OCI-LY7 (cell line): Measurements from ENCODE around the gene DIPK1B. TPM values are rescaled to one million over a fixed set of nuclear protein-coding genes. Genes with fewer than 3 reads are reported as not detected.

Experiments used
- BruUV-seq: library from RNA; stranded (reverse); fragments of 400-500 nt; replicated peaks from 2 replicates; lab custom pipeline; 2021; lab: Mats Ljungman, UMichigan
- CTCF ChIA-PET: fragments of 300-600 bp; sonication (Branson Sonifier 250); formaldehyde crosslinking; loops from one replicate; lab custom pipeline; 2022; ENCODE audit warnings: antibody characterized with exemption; ENCODE audit not compliant: unreplicated experiment; lab: Charles Lee
- POLR2A ChIA-PET: fragments of 300-600 bp; sonication (Branson Sonifier 250); formaldehyde crosslinking; loops from one replicate; lab custom pipeline; 2022; ENCODE audit warnings: antibody characterized with exemption; lab: Charles Lee
- DNase-seq: peaks from one replicate; pipeline ENCODE4 v3.0.0-alpha.2; 2015; ENCODE audit warnings: low spot score
- H2AFZ ChIP-seq: fragments of 200-600 bp; sonication (generic), shearing (Covaris generic); 2 replicates; pipeline ENCODE4 v1.6.1; 2014; ENCODE audit warnings: mild to moderate bottlenecking, antibody characterized with exemption, low read length, moderate library complexity
- H3K27ac ChIP-seq: fragments of 200-600 bp; sonication (generic); 2 replicates; pipeline ENCODE4 v1.5.1; 2014; ENCODE audit warnings: mixed run types, low read depth, mild to moderate bottlenecking, moderate library complexity, low read length, inconsistent platforms; ENCODE audit not compliant: poor library complexity, severe bottlenecking
- H3K36me3 ChIP-seq: fragments of 200-600 bp; sonication (generic); 2 replicates; pipeline ENCODE4 v1.6.1; 2014; ENCODE audit warnings: mild to moderate bottlenecking, antibody characterized with exemption, low read length, moderate library complexity, mixed read lengths; ENCODE audit not compliant: insufficient read depth
- H3K4me1 ChIP-seq: fragments of 200-600 bp; sonication (generic); 2 replicates; pipeline ENCODE4 v1.5.1; 2014; ENCODE audit warnings: mild to moderate bottlenecking, low read length; ENCODE audit not compliant: insufficient read depth, poor library complexity, severe bottlenecking
- H3K4me2 ChIP-seq: fragments of 200-600 bp; sonication (generic); 2 replicates; pipeline ENCODE4 v1.6.1; 2014; ENCODE audit warnings: mild to moderate bottlenecking, low read length
- H3K4me3 ChIP-seq: fragments of 200-600 bp; sonication (generic); 2 replicates; pipeline ENCODE4 v1.5.1; 2014; ENCODE audit warnings: mild to moderate bottlenecking, low read depth, low read length; ENCODE audit not compliant: poor library complexity, severe bottlenecking
- H3K79me2 ChIP-seq: fragments of 200-600 bp; sonication (generic); 2 replicates; pipeline ENCODE4 v1.6.1; 2016; ENCODE audit warnings: low read depth, mild to moderate bottlenecking, low read length, moderate library complexity, mixed read lengths; ENCODE audit not compliant: insufficient read depth
- H3K9me2 ChIP-seq: fragments of 200-600 bp; sonication (generic); 2 replicates; pipeline ENCODE4 v1.6.1; 2016; ENCODE audit warnings: mild to moderate bottlenecking, low read length, mixed read lengths; ENCODE audit not compliant: insufficient read depth
- H3K9me3 ChIP-seq: fragments of 200-600 bp; sonication (generic); 2 replicates; pipeline ENCODE4 v1.6.1; 2014; ENCODE audit warnings: mild to moderate bottlenecking, mixed run types, low read length, mixed read lengths
- H4K20me1 ChIP-seq: fragments of 200-600 bp; sonication (generic); 2 replicates; pipeline ENCODE4 v1.6.1; 2014; ENCODE audit warnings: mild to moderate bottlenecking, antibody characterized with exemption, low read length, moderate library complexity, mixed read lengths; ENCODE audit not compliant: insufficient read depth
- CTCF ChIP-seq: fragments of 200-600 bp; sonication (generic); conservative IDR thresholded peaks from 2 replicates; pipeline ENCODE4 v1.5.1; 2014; ENCODE audit warnings: mild to moderate bottlenecking, antibody characterized with exemption, low read length, moderate library complexity, mixed read lengths
- EZH2phosphoT487 ChIP-seq: fragments of 200-600 bp; sonication (generic); IDR thresholded peaks from 2 replicates; pipeline ENCODE4 v1.6.1; 2018; ENCODE audit warnings: low read depth, borderline replicate concordance, mild to moderate bottlenecking, mixed run types, antibody characterized with exemption, low read length, moderate library complexity, mixed read lengths
- intact Hi-C: fragments of 100-400 bp; cut with micrococcal nuclease; formaldehyde crosslinking; loops from one replicate; pipeline ENCODE4 v1.10.0; 2022; ENCODE audit not compliant: unreplicated experiment
- total RNA-seq, 2 experiments: library from RNA; depleted of rRNA in 1 of 2; stranded (reverse); fragments of >200 nt in 1 of 2; shearing (Covaris generic) in 1 of 2; gene quantifications; 2 replicates each; pipeline ENCODE4 v1.2.3, GENCODE V29; 2014 to 2022

DIPK1B gene
- total RNA-seq, 2 experiments from 2014 or later = 0.30 to 13.3 TPM

GRCh38 chr9:136682710-136683109, 29.7 kb upstream of the DIPK1B start:
- Histone ChIP-seq H4K20me1 (no peaks in the 10 kb centered on the region; the same call in 1 of the 2 replicates), H3K9me2 (no peaks in the 10 kb centered on the region), H3K9me3 (no peaks in the 10 kb centered on the region), H2AFZ (no peak overlapping the region), H3K4me2 (no peak overlapping the region), H3K79me2 (no peaks in the 10 kb centered on the region), H3K27ac (no peak overlapping the region), H3K36me3 (no peaks in the 10 kb centered on the region), H3K4me1 (peaks cover 12% of the 10 kb centered on the region), H3K4me3 (no peak overlapping the region)
- no TSS peak for BruUV-seq
- POLR2A ChIA-PET = no interaction called here
- DNase-seq = no peak
- CTCF ChIA-PET = no interaction called here
- TF ChIP-seq CTCF (no peak), EZH2phosphoT487 (no peak)
- intact Hi-C loops = no loop called here

GRCh38 chr9:136683173-136683745, 29.1 kb upstream of the DIPK1B start:
- H3K36me3 ChIP-seq = no peaks in the 10 kb centered on the region
- H3K4me2 ChIP-seq = no peak overlapping the region
- no peak for DNase-seq
- ChIA-PET POLR2A (no interaction called here), CTCF (no interaction called here)
- no peaks in the 10 kb centered on the region; the same call in 1 of the 2 replicates for H4K20me1 ChIP-seq
- H3K27ac ChIP-seq = no peak overlapping the region
- H3K4me1 ChIP-seq = peaks cover 13% of the 10 kb centered on the region
- H3K9me3 ChIP-seq = no peaks in the 10 kb centered on the region
- H3K9me2 ChIP-seq = no peaks in the 10 kb centered on the region
- H2AFZ ChIP-seq = no peak overlapping the region
- no peaks in the 10 kb centered on the region for H3K79me2 ChIP-seq
- TF ChIP-seq EZH2phosphoT487 (no peak), CTCF (no peak)
- intact Hi-C loops = no loop called here
- no TSS peak for BruUV-seq
- H3K4me3 ChIP-seq = no peak overlapping the region

GRCh38 chr9:136683755-136684154, 28.6 kb upstream of the DIPK1B start:
- peaks cover 13% of the 10 kb centered on the region for H3K4me1 ChIP-seq
- H2AFZ ChIP-seq = no peak overlapping the region
- DNase-seq = no peak
- no peak for TF ChIP-seq EZH2phosphoT487
- no peak for TF ChIP-seq CTCF
- no peak overlapping the region for H3K27ac ChIP-seq
- H3K4me3 ChIP-seq = no peak overlapping the region
- H4K20me1 ChIP-seq = no peaks in the 10 kb centered on the region; the same call in 1 of the 2 replicates
- no peaks in the 10 kb centered on the region for H3K79me2 ChIP-seq
- no peaks in the 10 kb centered on the region for H3K36me3 ChIP-seq
- no peaks in the 10 kb centered on the region for H3K9me2 ChIP-seq
- ChIA-PET POLR2A (no interaction called here), CTCF (no interaction called here)
- BruUV-seq = no TSS peak
- intact Hi-C loops = no loop called here
- no peaks in the 10 kb centered on the region for H3K9me3 ChIP-seq
- no peak overlapping the region for H3K4me2 ChIP-seq
